Measurements from ENCODE around the gene EHD1. TPM values are rescaled to one million over a fixed set of nuclear protein-coding genes. Genes with fewer than 3 reads are reported as not detected.
A peak's percentile ranks its signal among the peaks of the same experiment; 100 is the strongest.

The EHD1 gene
- total and polyA plus RNA-seq, 9 of the 15 experiments (the other 6 are each of a cell fraction or from before 2014, with no cell fraction given), result 0.46 to 65.0 (median 16.4) TPM

GRCh38 chr11:64843686-64844329, 34.6 kb downstream of the EHD1 start (continued):
- TF ChIP-seq ZNF695 (CRISPR knock-in tag; IDR thresholded peaks at IDR 0.05) (no peak), HIVEP1 (CRISPR knock-in tag; IDR thresholded peaks at IDR 0.05) (peak; percentile 10; the same call in 1 of the 2 replicates), NR0B1 (IDR thresholded peaks at IDR 0.05; ENCODE audit: partially characterized antibody) (no peak), TSHZ1 (CRISPR knock-in tag; IDR thresholded peaks at IDR 0.05) (no peak), CEBPG (CRISPR knock-in tag; IDR thresholded peaks at IDR 0.05) (no peak), CEBPG (tag; conservative IDR thresholded peaks at IDR 0.05 in 1 of 2, IDR thresholded peaks at IDR 0.05 in 1 of 2) (no peak), MCM2 (IDR thresholded peaks at IDR 0.05; ENCODE audit: low read depth) (no peak), CREBBP (IDR thresholded peaks at IDR 0.05; ENCODE audit: low read depth, low read length) (no peak), NRF1 (conservative IDR thresholded peaks at IDR 0.05 in 1 of 2, IDR thresholded peaks at IDR 0.05 in 1 of 2) (no peak; a peak in 1 of 4 replicates), CHD7 (IDR thresholded peaks at IDR 0.05; ENCODE audit: low read depth, low read length) (no peak)

All from K562 (cell line).